MM.1S (cell line): ENCODE results near the gene ITGA7.

Experiments
- CTCF ChIP-seq: fragments of 300-600 bp; sonication (generic); IDR thresholded peaks from 2 replicates; pipeline ENCODE4 v1.5.1; 2016; ENCODE audit warnings: antibody characterized with exemption, low read length, mixed read lengths
- EZH2phosphoT487 ChIP-seq: fragments of 300-600 bp; sonication (generic); IDR thresholded peaks from 2 replicates; pipeline ENCODE4 v1.6.1; 2018; ENCODE audit warnings: antibody characterized with exemption, low read length

- no peak for TF ChIP-seq CTCF
- no peak for TF ChIP-seq EZH2phosphoT487
Measured at GRCh38 chr12:55748230-55748993, 40.7 kb upstream of the ITGA7 start.
